DMS 273 treated with DMSO at 0.1 percent for 48 hours (cell line): Measurements from ENCODE around the gene GALNT15.

Experiments used
- DNase-seq: peaks from one replicate; lab custom pipeline; 2025; lab: John Stamatoyannopoulos, UW

Gene GALNT15

GRCh38 chr3:16174389-16174788, at the start of gene GALNT15:
TSS of gene GALNT15 (plus strand) at chr3:16174680. CDS start at chr3:16175152, 472 bp downstream.
- DNase-seq: no peak

- no peak for DNase-seq
Measured at GRCh38 chr3:16126634-16127033, 47.8 kb upstream of the GALNT15 start.

- no peak for DNase-seq
Measured at GRCh38 chr3:16127249-16127648, 47.2 kb upstream of the GALNT15 start.

- no peak for DNase-seq
Measured at GRCh38 chr3:16130066-16130465, 44.4 kb upstream of the GALNT15 start.

- DNase-seq: peak; percentile 50
Measured at GRCh38 chr3:16132190-16132589, 42.3 kb upstream of the GALNT15 start.

GRCh38 chr3:16132928-16133327, 41.6 kb upstream of the GALNT15 start:
- peak; percentile 95 for DNase-seq

GRCh38 chr3:16134173-16134928, 40.1 kb upstream of the GALNT15 start:
- DNase-seq: peak; percentile 16

- no peak for DNase-seq
Measured at GRCh38 chr3:16136055-16136454, 38.4 kb upstream of the GALNT15 start.

GRCh38 chr3:16137044-16137443, 37.4 kb upstream of the GALNT15 start:
- no peak for DNase-seq

GRCh38 chr3:16137977-16138376, 36.5 kb upstream of the GALNT15 start:
- no peak for DNase-seq

GRCh38 chr3:16140116-16140893, 34.2 kb upstream of the GALNT15 start:
- no peak for DNase-seq

- no peak for DNase-seq
Measured at GRCh38 chr3:16140894-16141285, 33.6 kb upstream of the GALNT15 start.

- no peak for DNase-seq
Measured at GRCh38 chr3:16142350-16143025, 32.0 kb upstream of the GALNT15 start.

- no peak for DNase-seq
Measured at GRCh38 chr3:16143861-16144447, 30.5 kb upstream of the GALNT15 start.

- DNase-seq: no peak
Measured at GRCh38 chr3:16145176-16145575, 29.3 kb upstream of the GALNT15 start.

- DNase-seq: no peak
Measured at GRCh38 chr3:16146015-16146730, 28.3 kb upstream of the GALNT15 start.

GRCh38 chr3:16147220-16147994, 27.1 kb upstream of the GALNT15 start:
- no peak for DNase-seq

GRCh38 chr3:16148213-16148612, 26.3 kb upstream of the GALNT15 start:
- DNase-seq: no peak

- DNase-seq: peak; percentile 59
Measured at GRCh38 chr3:16148783-16149182, 25.7 kb upstream of the GALNT15 start.

- DNase-seq: no peak
Measured at GRCh38 chr3:16150285-16150684, 24.2 kb upstream of the GALNT15 start.

- DNase-seq: no peak
Measured at GRCh38 chr3:16151109-16151508, 23.4 kb upstream of the GALNT15 start.
